HepG2 (cell line): ENCODE measurements around the gene TMEM151A. TPM values are rescaled to one million over a fixed set of nuclear protein-coding genes. Genes with fewer than 3 reads are reported as not detected.

Source experiments
- ATM ChIP-seq: fragments of 450-650 bp; IDR thresholded peaks from 2 replicates; pipeline ENCODE4 v1.7.1; 2017; ENCODE audit warnings: mild to moderate bottlenecking, borderline replicate concordance
- BORCS8-MEF2B ChIP-seq: sonication (generic); formaldehyde crosslinking; IDR thresholded peaks from 2 replicates; pipeline ENCODE4 v1.8.0; 2022; ENCODE audit warnings: mild to moderate bottlenecking, missing genetic modification reagents
- BRD4 ChIP-seq: sonication (generic); formaldehyde crosslinking; IDR thresholded peaks from 2 replicates; pipeline ENCODE4 v1.4.0; 2020; ENCODE audit warnings: missing genetic modification reagents
- CCDC6 ChIP-seq: sonication (generic); formaldehyde crosslinking; IDR thresholded peaks from 2 replicates; pipeline ENCODE4 v1.8.1; 2022; ENCODE audit warnings: mild to moderate bottlenecking, missing genetic modification reagents, moderate library complexity
- CREB1 ChIP-seq, 2 experiments: fragments of 450-650 bp in 1 of 2; IDR thresholded peaks; 2 replicates each; pipeline ENCODE4 v1.6.1; 2016 to 2017; ENCODE audit warnings: control low read depth in 1 of 2, mild to moderate bottlenecking in 1 of 2, missing compliant biosample characterization in 1 of 2, missing genetic modification characterization in 1 of 2
- MTF2 ChIP-seq: sonication (generic); formaldehyde crosslinking; IDR thresholded peaks from 2 replicates; pipeline ENCODE4 v1.5.0; 2020; ENCODE audit warnings: missing genetic modification reagents, borderline replicate concordance
- NBN ChIP-seq: fragments of 450-650 bp; conservative IDR thresholded peaks from 2 replicates; pipeline ENCODE4 v1.6.1; 2017
- NFKB2 ChIP-seq: sonication (generic); formaldehyde crosslinking; IDR thresholded peaks from 2 replicates; pipeline ENCODE4 v1.4.0; 2020; ENCODE audit warnings: missing genetic modification reagents, borderline replicate concordance
- SNAI1 ChIP-seq: sonication (generic); formaldehyde crosslinking; IDR thresholded peaks from 2 replicates; pipeline ENCODE4 v1.5.0; 2020; ENCODE audit warnings: mild to moderate bottlenecking, missing genetic modification reagents, borderline replicate concordance
- SNAPC4 ChIP-seq: sonication (generic); formaldehyde crosslinking; IDR thresholded peaks from 2 replicates; pipeline ENCODE4 v1.4.0; 2020; ENCODE audit warnings: mild to moderate bottlenecking, missing genetic modification reagents
- ZBTB26 ChIP-seq: IDR thresholded peaks from 2 replicates; pipeline ENCODE4 v1.6.1; 2016; ENCODE audit warnings: missing compliant biosample characterization, missing genetic modification reagents, borderline replicate concordance
- ZFP1 ChIP-seq: IDR thresholded peaks from 2 replicates; pipeline ENCODE4 v1.6.1; 2016
- ZNF17 ChIP-seq: sonication (generic); formaldehyde crosslinking; IDR thresholded peaks from 2 replicates; pipeline ENCODE4 v1.5.0; 2020; ENCODE audit warnings: mild to moderate bottlenecking, missing genetic modification reagents
- ZNF274 ChIP-seq: sonication (generic); formaldehyde crosslinking; IDR thresholded peaks from 2 replicates; pipeline ENCODE4 v1.5.1; 2020; ENCODE audit warnings: mild to moderate bottlenecking, missing genetic modification reagents
- ZNF280B ChIP-seq: sonication (generic); formaldehyde crosslinking; IDR thresholded peaks from 2 replicates; pipeline ENCODE4 v1.5.0; 2020; ENCODE audit warnings: missing genetic modification reagents, mild to moderate bottlenecking, borderline replicate concordance
- ZNF383 ChIP-seq: sonication (generic); formaldehyde crosslinking; IDR thresholded peaks from 2 replicates; pipeline ENCODE4 v1.4.0; 2020; ENCODE audit warnings: missing genetic modification reagents, mild to moderate bottlenecking, borderline replicate concordance
- ZNF552 ChIP-seq: sonication (generic); formaldehyde crosslinking; IDR thresholded peaks from 2 replicates; pipeline ENCODE4 v1.9.0; 2022; ENCODE audit warnings: missing genetic modification reagents, mild to moderate bottlenecking, borderline replicate concordance
- ZNF720 ChIP-seq: sonication (generic); formaldehyde crosslinking; IDR thresholded peaks from 2 replicates; pipeline ENCODE4 v1.4.0; 2020; ENCODE audit warnings: missing genetic modification reagents
- polyA plus RNA-seq, 8 experiments: library from polyadenylated mRNA; depleted of rRNA in 3 of 8; stranded (reverse) in 7 of 8; unstranded in 1 of 8; fragments of >200 nt; fragmentation: Illumina TruSeq in 4 of 8; extraction: Trizol in 4 of 8; gene quantifications; 2 replicates each; pipeline versions ENCODE4 v1.2.1 to v1.2.3, GENCODE V29; 2011 to 2016; ENCODE audit warnings: low read depth in 4 of 8, missing spikeins in 1 of 8, mixed read lengths in 1 of 8; ENCODE audit not compliant: insufficient read depth in 1 of 8
- total RNA-seq, 5 experiments: library from RNA; depleted of rRNA; stranded (reverse); fragments of >200 nt; fragmentation: Illumina TruSeq; extraction: Trizol; gene quantifications; 2 replicates each; pipeline ENCODE4 v1.2.3, GENCODE V29; 2016; ENCODE audit warnings: low read depth in 1 of 5

Gene TMEM151A
- total and polyA plus RNA-seq, 2 of the 13 experiments (the other 11 are each of a cell fraction or from before 2014, with no cell fraction given), result 0.18 to 0.33 TPM

GRCh38 chr11:66268952-66269905 is 22.5 kb upstream of the TMEM151A start (continued):
- peak; percentile 49; the same call in 1 of the 2 replicates for TF ChIP-seq SNAPC4 (CRISPR knock-in tag)
- TF ChIP-seq ZNF274 (CRISPR knock-in tag), result no peak
- TF ChIP-seq ZNF383, result no peak
- TF ChIP-seq MTF2 (CRISPR knock-in tag), result no peak
- peak; percentile 17; the same call in 1 of the 2 replicates for TF ChIP-seq NFKB2
- peak; percentile 41; the same call in 1 of the 2 replicates for TF ChIP-seq SNAI1 (CRISPR knock-in tag)
- TF ChIP-seq ZBTB26, result no peak
- TF ChIP-seq ZNF720 (CRISPR knock-in tag), result no peak
- no peak for TF ChIP-seq NBN
- TF ChIP-seq ZNF552 (CRISPR knock-in tag), result no peak
- TF ChIP-seq BRD4 (CRISPR knock-in tag), result 0 out of 2 replicates have a peak, but pooled peaks have one; percentile 54
- TF ChIP-seq ZFP1 (CRISPR knock-in tag), result no peak
- TF ChIP-seq ZNF17 (CRISPR knock-in tag), result no peak
- TF ChIP-seq BORCS8-MEF2B, result no peak
- peak; percentile 40; the same call in 1 of the 2 replicates for TF ChIP-seq ZNF280B (CRISPR knock-in tag)
- TF ChIP-seq ATM, result no peak
- no peak for TF ChIP-seq CREB1 (IDR thresholded peaks at IDR 0.05)
- no peak for TF ChIP-seq CREB1 (CRISPR knock-in tag; IDR thresholded peaks at IDR 0.05)
- no peak for TF ChIP-seq CCDC6 (CRISPR knock-in tag)
